ENCODE results near the gene LINGO1.

The LINGO1 gene

DNA sequence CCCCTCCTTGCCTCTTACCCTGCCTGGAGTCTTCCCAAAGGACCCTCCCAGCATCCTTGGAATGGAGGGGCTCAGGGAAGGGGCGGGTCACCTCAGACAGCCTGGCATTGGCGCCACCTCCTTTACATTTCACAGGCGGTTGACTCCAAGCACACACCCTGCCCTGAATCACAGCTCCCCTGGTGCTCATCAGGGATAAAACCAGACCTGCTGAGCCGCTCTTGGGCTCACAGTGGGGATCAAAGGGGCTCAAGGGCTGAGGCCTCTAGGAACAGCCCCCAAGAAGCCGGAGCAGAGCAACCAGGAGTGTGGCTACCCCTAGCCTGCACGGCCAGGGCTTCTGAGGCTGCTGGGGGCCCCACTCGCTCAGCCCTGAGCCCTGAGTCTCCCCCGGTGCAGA, 16.6 kb downstream of the LINGO1 start:
- DNase-seq (ENCODE audit: low read depth, low spot score): no peak

DNA sequence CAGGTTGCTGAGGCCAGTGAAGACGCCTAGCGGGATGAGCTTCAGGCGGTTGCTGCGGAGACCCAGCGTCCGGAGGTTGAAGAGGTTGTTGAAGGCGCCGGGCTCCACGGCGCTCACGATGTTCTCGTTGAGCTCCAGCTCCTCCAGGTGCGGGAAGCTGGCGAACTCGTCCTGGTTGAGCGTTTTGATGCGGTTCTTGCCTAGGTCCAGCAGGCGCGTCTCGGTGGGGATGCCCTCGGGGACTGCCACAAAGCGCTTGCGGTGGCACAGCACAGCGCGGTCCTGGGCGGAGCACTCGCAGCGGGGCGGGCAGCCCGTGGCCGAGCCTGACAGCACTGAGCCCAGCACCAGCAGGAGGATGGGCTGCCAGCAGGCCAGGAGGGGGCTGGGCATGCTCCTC, 17.2 kb downstream of the LINGO1 start:
- DNase-seq (ENCODE audit: low read depth, low spot score): no peak

DNA sequence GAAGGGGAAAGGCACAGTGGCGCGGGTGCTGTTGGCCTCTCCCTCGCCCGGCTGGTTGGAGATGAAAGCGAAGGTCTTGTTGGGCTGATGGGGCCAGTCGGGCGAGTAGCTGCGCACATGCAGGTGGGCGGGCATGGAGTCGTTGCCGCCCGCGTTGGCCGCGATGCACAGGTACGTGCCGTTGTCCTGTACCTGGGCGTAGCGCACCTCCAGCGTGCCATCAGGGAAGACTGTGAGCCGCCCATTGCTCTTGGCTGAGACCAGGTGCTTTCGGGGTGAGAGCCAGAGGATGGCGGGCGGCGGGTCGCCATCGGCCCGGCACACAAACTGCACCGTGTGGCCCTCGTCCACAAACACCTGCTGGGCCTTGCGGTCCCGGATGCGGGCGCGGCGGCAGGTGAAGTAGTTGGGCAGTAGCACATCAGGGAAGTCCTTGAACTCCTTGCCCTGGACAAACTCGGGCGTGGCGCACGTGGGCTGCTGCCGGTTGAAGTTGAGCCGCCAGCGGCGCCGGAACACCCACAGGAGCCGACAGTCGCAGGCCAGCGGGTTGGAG, 18.4 kb downstream of the LINGO1 start:
- no peak for DNase-seq (ENCODE audit: low read depth, low spot score)

DNA sequence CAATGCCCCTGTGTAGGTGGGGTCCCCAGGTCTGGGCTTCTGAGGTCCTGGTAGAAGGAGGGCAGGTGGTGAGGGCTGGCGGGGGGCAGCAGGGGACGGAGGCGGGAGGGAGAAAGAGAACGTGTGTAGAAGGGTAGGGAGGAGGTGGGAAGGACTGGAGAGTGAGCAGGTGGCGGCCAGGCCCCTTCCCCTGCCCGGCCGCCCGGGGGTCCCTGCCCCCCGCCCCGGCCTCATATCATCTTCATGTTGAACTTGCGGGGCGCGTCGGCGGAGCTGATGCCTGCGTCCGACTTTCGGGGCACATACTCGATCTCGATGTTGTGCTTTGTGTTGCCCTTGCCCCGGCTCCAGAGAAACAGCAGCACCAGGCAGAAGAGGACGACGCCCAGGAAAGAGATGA, 18.9 kb downstream of the LINGO1 start:
- DNase-seq (ENCODE audit: low read depth, low spot score): no peak

DNA sequence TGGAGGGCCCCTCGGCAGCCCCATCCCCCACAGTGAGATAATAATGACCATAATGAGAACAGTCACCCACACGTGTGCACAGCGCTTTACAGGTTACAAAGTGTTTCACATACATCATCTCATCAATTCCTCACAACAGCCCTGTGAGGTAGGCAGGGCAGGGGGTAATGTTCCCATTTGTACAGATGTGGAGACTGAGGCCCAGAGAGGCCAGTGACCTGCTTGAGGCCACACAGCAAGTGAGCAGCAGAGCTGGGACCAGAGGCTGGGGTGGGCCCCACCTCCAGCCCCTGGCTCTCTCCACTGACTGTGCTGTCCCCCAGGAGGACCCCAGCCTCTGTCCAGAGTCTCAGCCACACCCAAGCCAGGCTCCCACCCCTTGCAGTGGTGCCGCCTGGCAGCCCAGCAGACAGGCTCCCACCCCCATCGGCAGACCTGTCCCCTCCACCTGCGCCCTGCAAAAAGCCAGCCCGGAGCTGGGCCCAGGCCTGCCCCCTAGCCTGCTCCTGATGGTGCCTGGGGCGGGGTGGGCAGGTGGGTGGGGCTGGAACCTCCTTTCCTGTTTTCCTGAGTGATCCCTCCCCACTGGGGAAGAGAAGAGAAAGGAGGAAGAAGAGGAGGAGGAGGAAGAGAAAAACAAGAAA, 19.6 kb downstream of the LINGO1 start:
- DNase-seq (ENCODE audit: low read depth, low spot score): no peak

DNA sequence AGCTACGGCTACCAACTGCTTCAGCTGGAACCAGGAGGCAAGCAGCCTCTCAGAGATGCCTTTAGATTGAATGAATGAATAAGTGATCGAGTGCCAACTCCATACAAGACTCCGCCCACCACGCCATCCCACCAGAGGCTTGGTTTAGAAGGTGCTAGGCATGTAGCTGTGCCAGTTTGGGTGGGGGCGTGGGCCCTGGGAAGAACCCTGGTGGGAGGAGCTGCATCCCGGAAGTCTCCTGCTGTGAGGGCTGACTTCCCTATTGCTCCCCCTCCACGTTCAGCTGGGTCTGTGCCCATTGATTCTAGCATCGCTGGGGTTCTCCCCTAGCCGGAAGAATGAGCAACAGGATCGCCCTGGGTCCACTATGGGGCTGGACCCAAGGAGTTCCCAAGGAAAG, 20.9 kb downstream of the LINGO1 start:
- DNase-seq (ENCODE audit: low read depth, low spot score): no peak

DNA sequence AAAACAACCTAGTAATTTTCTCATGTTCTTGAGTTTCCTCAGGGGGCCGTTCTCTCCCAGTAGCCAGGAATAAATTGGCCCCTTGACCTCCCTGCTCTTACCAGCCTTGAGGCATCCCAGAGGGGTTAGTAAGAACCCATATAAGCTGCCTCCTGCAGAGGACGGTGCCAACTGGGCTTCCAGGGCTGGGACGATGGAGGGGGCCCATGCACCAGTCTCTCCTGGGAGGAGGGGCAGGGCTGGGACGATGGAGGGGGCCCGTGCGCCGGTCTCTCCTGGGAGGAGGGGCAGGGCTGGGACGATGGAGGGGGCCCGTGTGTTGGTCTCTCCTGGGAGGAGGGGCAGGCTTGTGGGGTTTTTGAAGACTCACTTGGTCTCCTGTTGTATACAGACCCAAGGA, 22.0 kb downstream of the LINGO1 start:
- DNase-seq (ENCODE audit: low read depth, low spot score): no peak

DNA sequence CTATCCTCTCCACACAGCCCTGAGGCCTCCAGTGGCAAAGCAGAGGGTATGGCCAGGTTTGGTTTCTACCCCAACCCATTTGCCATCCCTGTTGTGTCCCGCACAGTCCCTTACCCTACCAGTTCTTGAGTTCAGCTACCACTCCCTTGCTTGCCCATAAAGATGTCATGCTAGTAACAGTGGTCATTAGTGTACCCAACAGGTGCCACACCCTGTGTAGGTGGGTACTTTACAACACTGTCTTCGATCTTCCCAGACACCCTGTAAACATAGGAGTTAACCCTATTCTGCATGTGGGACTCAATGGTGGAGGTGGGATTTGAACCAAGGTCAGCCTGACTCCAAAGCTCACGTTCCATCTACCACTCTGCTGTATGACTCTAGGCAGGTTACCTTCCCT, 23.2 kb downstream of the LINGO1 start:
- no peak for DNase-seq (ENCODE audit: low read depth, low spot score)

DNA sequence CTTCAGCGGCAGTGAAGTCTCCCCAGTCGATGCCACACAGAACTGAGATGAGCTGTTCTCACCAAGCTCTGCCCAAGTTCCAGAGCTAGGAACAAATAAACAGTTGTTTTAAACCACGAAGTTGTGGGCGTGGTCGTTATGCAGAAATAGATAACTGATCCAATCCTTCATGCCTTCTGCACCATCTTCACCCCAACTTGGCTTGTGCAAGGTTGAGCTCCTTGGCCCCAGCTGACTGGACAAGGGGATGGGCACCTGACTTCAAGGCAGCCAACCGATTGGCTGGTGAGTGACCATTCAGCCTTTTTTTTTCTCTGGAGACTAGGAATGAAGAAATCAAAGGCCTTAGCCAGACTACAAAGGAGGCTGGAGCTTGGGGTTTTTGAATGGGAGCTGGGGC, 23.9 kb downstream of the LINGO1 start:
- DNase-seq (ENCODE audit: low read depth, low spot score): no peak

DNA sequence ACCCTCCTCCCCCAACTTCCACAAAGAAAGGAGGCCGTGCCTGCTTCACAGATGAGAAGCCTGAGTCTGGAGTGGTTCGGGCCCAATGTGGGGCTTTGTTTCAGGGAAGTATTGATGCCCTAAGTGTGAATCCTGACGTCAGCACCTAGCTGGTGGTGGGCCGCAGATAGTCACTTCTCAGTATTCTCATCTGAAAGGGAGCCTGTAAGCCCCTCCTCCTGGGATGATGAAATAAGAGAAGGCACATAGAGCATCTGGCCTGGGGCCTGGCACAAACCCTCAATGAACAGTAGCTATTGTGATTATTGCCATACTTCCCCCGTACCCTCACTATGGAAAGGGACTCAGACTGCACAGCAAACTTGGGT, 24.8 kb downstream of the LINGO1 start:
- DNase-seq (ENCODE audit: low read depth, low spot score): no peak

DNA sequence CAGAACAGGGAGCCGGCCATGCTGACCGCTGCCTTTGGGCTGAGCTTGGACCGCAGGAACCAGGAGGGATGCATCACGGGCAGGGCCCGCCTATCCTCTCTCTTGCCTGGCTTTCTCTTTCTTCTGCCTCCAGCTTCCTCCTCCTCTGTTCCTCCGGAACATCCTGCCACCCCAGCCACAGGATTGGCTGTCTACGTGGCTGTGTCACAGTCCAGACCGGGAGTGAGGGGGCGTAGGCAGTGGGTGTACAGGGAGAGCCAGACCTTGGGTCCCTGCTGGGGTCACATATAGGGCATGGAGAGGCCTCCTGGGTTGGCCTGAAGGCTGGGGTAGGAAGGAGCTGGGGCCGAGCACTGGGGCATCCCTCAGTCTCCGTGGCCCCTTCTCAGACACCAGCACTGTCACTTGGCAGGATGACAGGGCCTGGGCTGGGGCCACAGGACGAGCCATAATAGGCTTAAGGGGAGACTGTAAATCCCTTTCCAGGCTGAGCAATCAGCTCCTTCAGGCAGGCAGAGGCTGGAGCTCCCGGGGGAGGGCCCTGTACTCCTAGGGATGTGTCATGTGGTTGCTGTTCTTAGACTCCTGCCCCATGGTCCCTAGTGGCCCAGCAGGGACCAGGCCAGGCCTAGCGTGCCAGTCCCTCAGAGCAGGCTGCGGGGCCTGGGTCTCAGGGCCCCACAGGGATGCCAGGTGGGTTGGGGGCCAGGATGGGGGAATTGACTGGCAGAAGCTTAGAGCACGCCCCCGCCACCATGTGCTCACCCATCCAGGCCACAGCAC, 25.4 kb downstream of the LINGO1 start:
- no peak for DNase-seq (ENCODE audit: low read depth, low spot score)

DNA sequence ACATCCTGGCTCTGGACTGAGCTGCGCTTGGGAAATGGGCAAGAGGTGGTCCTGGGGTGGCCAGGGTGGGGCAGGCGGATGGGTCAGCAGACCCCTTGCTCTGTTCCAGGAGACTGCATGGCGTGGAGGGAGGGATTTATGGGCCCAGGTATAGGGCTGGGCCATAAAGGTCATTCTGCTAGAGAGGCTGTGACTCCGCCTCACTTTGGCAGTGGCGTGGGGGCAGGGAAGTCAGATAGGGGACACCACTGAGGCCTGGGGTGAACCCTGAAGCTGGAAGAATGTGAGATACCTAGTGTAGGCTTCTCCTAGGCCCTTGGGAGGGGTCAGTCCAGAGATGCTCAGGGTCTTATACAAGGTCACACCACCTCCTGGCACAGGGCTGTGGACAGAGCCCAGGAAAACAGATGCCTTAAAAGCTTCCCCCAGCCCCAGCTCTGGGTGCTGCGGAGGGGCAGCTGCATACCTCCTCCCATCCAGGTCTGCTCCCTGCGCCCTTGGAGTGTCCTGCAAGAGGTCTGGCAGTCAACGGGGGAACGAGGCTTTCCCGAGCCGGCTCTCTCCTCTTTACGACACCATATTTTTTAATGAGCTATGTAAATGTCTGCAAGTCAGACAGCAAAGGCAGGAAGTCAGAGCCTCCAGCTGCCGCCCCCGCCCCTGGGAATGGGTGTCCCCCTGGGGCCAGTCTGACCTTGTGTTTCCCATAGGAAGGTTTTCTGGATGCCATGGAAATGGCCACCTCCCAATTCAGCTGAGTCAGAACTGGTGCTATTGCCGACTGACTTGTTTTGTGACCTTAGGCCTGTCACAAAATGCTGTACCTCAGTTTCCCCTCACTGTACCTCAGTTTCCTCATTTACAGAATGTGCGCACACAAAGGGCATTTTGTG, 26.3 kb downstream of the LINGO1 start:
- no peak for DNase-seq (ENCODE audit: low read depth, low spot score)

DNA sequence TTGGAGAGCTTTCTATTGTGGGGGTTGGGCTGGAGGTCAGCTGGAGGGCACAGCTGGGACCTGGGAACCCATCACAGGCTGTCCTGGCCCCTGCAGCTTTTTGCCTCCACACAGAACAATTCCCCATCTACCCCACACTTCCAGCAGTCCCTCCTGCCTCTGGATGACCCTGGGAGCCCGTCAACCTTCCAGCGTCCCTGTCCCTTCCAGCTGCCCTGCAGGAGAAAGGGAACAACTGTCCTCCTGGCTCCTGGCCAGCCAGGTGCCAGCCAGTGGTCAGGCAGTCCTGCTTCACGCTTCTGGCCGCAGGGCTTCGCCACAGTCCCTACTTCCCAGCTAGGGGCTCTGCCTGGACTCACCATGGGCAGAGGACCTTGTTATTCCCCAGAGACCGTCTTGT, 27.2 kb downstream of the LINGO1 start:
- DNase-seq (ENCODE audit: low read depth, low spot score): no peak

DNA sequence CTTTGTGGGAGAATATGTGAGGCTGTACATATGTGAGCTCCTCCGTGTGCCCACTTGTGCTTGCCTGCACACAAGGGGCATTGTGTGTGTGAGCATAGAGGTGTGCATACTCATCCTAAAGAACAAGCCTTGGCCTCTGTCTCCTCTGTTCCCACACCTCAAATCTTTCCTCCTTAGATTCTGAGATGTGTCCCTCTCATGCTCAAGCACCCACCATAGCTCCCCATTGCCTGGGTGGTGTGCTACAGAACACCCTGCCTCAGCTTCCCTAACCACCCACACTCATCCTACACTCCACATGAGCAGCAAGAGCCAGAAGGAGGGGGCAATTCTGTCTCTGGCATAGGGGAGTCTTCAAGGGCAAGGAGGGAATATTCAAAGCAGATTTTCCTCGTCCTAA, 27.7 kb downstream of the LINGO1 start:
- no peak for DNase-seq (ENCODE audit: low read depth, low spot score)

DNA sequence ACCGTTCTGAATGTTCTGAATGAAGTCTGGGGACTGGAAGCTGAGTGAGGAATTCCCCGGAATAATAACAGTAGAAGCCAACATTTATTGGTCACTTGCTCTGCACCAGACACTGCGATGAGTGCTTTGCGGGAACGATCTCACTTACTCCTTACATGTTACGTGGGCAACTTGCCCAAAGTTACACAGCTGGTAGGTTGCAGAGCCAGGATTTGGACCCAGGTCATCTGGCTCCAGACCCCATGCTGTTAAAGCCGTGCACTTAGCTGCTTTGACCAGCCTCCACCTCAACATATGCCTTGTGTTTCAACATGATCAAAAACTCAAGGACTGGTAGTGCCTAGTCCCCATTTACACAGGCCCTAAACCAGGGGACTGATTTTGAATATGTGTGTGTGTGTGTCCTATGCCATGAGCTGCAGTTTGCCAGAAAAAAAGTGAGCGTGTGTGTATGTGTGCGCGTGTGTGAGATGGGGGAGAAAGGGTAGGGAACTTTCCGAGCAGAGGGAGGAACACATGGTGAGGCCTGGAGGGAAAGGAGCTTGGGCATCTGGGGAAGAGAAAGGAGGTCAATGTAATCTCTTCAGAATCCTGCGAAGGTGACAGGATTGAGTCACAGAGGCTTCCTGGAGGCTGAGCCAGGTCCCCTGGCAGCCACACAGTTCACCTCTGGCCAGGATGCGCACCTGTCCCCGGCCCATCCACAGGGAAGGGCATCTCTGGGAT, 28.9 kb downstream of the LINGO1 start:
- no peak for DNase-seq (ENCODE audit: low read depth, low spot score)

DNA sequence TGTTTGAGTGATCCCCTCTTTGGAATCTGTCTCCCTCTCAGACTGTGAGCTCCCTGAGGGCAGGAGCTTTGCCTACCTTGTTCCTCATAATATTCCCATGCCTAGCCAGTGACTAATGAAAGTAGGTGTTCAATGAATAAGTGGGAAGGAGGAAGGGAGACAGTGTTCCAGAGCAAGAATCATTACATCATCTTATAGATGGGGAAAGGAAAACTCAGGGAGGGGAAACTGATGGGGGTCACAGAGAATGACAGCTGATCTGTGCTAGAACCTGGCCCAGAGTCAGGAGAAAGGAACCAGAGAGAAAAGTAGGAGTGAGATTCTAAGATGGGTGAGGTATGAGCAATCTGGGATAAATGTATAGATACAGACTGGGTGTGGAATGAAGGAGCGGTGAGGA, 29.9 kb downstream of the LINGO1 start:
- DNase-seq (ENCODE audit: low read depth, low spot score): no peak

DNA sequence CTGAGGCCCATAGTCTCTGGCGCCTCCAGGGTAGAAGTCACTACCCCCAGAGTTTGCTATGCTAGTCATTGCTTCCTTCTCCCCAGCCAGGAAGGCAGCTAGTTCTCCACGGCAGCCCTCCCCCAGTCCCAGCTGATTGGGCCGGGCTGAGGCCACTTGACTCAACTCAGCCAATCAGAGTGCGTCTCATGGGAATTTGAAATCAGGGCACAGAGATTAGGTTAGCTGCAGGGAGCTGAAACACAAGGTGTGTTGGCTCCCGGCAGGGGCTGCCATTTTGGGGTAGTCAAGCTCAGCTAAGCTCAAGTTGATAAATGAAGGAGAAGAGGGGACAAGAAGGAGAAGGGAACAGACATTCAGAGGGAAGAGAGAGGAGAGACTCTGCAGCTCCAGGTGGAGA, 32.8 kb downstream of the LINGO1 start:
- DNase-seq (ENCODE audit: low read depth, low spot score): no peak

DNA sequence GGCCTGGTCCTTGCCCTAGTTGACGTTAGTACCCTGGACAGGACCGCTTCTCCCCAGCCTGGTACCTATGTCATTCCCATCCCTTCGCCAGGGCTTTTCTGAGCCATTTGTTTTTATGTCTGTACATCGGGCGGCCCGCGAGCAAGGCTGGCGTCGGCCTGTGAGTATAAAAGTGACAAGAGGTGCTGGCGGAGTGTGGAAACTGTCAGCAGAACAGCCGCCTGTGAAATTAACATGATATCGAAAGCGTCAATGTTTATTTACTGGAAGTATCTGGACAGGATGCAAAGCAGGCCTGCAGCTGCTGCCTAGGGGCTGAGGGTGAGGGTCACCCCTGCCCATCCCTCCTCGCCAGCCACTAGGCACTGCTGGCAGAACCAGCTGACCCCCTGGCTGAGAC, 33.4 kb downstream of the LINGO1 start:
- DNase-seq (ENCODE audit: low read depth, low spot score): no peak

DNA sequence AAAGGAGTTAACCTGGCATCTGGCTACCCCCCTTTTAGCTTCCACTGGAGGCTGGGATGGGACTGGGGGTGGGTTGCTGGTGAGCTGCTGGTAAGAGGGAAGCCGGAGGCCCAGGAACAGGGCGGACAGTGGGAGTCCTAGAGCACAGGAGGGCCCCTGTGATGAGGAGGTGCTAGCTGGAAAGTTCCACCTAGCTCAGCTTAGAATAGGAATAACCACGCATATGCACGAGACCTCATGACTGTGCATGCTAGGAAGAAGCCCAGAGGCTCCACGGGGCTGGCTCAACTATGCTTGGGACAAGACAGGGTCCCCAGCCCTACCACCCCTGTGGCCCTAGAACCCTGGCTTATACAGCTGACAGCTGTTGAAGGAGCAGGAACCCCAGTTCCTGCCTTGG, 34.1 kb downstream of the LINGO1 start:
- no peak for DNase-seq (ENCODE audit: low read depth, low spot score)

DNA sequence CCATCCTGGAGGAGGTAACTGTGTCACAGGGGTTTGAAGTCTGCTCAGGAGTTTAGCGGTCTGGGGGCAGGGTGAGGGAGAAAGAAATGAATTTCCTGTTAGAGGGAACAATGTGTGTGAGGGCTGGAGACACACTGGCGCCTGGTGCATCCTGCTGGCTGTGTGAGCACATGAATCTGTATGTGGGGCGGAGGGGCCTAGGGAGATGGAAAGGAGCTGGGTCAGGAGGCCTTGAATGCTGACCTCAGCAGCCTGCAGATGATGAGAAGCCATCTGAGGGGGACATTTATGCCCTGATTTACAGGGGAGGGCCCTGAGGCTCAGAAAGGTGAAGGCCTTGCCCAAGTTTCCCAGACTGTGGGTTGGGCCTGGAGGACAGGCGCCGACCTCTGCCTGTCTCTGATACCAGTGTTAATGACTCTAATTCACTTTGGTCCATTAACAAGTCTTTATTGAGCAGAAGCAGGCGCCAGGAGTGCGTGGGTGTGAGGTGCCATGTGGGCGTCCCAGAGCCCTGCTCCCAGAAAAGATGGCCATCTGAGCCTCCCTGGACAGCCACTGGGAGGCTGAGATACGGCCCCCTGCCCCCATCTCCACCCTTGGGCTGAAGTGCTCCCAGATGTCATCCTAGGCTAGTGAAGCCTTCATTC, 34.8 kb downstream of the LINGO1 start:
- DNase-seq (ENCODE audit: low read depth, low spot score): no peak

All from smooth muscle cell of the brain vasculature (primary cell).